ENCODE data around the gene RANBP6. TPM values are rescaled to one million over a fixed set of nuclear protein-coding genes. Genes with fewer than 3 reads are reported as not detected.
A peak's percentile ranks its signal among the peaks of the same experiment; 100 is the strongest.
"Not testable (repeated sequence)": the region's sequence is repeated elsewhere in the genome, so short reads cannot be mapped to it uniquely, and the experiment has no call there.

Gene RANBP6
- total RNA-seq (10 to 100 TPM; 14.3 to 19.5 TPM), polyA plus RNA-seq (10 to 100 TPM in 1 of 2 donors, 1 to 10 TPM in 1; 5.8 to 10.3 TPM)
- long read RNA-seq, donor 1, full-length matches to known transcripts, result 33 of 33 reads
- long read RNA-seq, donor 1, partial matches to known transcripts, result 0 of 33 reads
- long read RNA-seq, donor 1, other reads (novel, unspliced or antisense), result 0 of 33 reads
- long read RNA-seq, donor 2, full-length matches to known transcripts, result 9 of 9 reads
- long read RNA-seq, donor 2, partial matches to known transcripts, result 0 of 9 reads
- long read RNA-seq, donor 2, other reads (novel, unspliced or antisense), result 0 of 9 reads
- long read RNA-seq, donor 3, full-length matches to known transcripts, result 17 of 17 reads
- long read RNA-seq, donor 3, partial matches to known transcripts, result 0 of 17 reads
- long read RNA-seq, donor 3, other reads (novel, unspliced or antisense), result 0 of 17 reads
- long read RNA-seq, donor 4, full-length matches to known transcripts, result 14 of 14 reads
- long read RNA-seq, donor 4, partial matches to known transcripts, result 0 of 14 reads
- long read RNA-seq, donor 4, other reads (novel, unspliced or antisense), result 0 of 14 reads
- long read RNA-seq, donor 5, full-length matches to known transcripts, result 27 of 27 reads
- long read RNA-seq, donor 5, partial matches to known transcripts, result 0 of 27 reads
- long read RNA-seq, donor 5, other reads (novel, unspliced or antisense), result 0 of 27 reads

- no peak for TF ChIP-seq CTCF (IDR thresholded peaks at IDR 0.05; ENCODE audit: control extremely low read depth, extremely low read depth)
- WGBS, 2 donors, result 9 to 10% methylated on average over 43 of the region's 43 CpGs
- H3K27ac ChIP-seq (ENCODE audit: low read depth in 1 of 2, low read length in 1 of 2), result peak within 1 kb of the TSS; percentile 91 to 94
- H3K4me3 ChIP-seq, result peak within 1 kb of the TSS; percentile 70
- no peaks in the 10 kb centered on the region for H3K27me3 ChIP-seq (ENCODE audit: control insufficient read depth in 3 of 3, insufficient read depth in 3 of 3, low read length in 2 of 3)
- H3K36me3 ChIP-seq (ENCODE audit: control insufficient read depth in 4 of 4, insufficient read depth in 4 of 4, low read length in 4 of 4), result peaks cover 2 to 20% (median 10%) of the 10 kb centered on the region in 4 donors
- ATAC-seq (ENCODE audit: insufficient read depth, low FRiP score), result peak; percentile 97
- peak within 1 kb of the TSS; percentile 90 to 99 for H3K9ac ChIP-seq (ENCODE audit: insufficient read depth in 1 of 2, low read length in 2 of 2)
- peaks cover 0 to 25% (median 16%) of the 10 kb centered on the region in 5 donors for H3K4me1 ChIP-seq (ENCODE audit: control insufficient read depth in 5 of 5, insufficient read depth in 5 of 5, low read length in 5 of 5)
- DNase-seq, result peak; percentile 93 to 95 (median 95)
- H3K9me3 ChIP-seq (ENCODE audit: control insufficient read depth in 4 of 4, insufficient read depth in 3 of 4, low read length in 3 of 4), result no peaks in the 10 kb centered on the region
These were observed at the start of gene RANBP6 for GRCh38 chr9:6015278-6016157. RANBP6 (minus strand) TSS chr9:6015624; CDS start chr9:6015607, 17 bp downstream.

GRCh38 chr9:6063146-6063545 is 47.7 kb upstream of the RANBP6 start:
- not testable (repeated sequence) for H3K27ac ChIP-seq (ENCODE audit: low read depth in 1 of 2, low read length in 1 of 2); H3K27me3 ChIP-seq (ENCODE audit: control insufficient read depth in 3 of 3, insufficient read depth in 3 of 3, low read length in 2 of 3); H3K36me3 ChIP-seq (ENCODE audit: control insufficient read depth in 4 of 4, insufficient read depth in 4 of 4, low read length in 4 of 4); DNase-seq; ATAC-seq (ENCODE audit: insufficient read depth, low FRiP score); H3K9me3 ChIP-seq (ENCODE audit: control insufficient read depth in 4 of 4, insufficient read depth in 3 of 4, low read length in 3 of 4); H3K4me1 ChIP-seq (ENCODE audit: control insufficient read depth in 5 of 5, insufficient read depth in 5 of 5, low read length in 5 of 5); H3K4me3 ChIP-seq; H3K9ac ChIP-seq (ENCODE audit: insufficient read depth in 1 of 2, low read length in 2 of 2)
- WGBS, 2 donors, result 84 to 86% methylated on average over 7 of the region's 7 CpGs

- no peak for ATAC-seq (ENCODE audit: insufficient read depth, low FRiP score)
- Histone ChIP-seq H3K4me1 (ENCODE audit: control insufficient read depth in 5 of 5, insufficient read depth in 5 of 5, low read length in 5 of 5) (no peaks in the 10 kb centered on the region), H3K27me3 (ENCODE audit: control insufficient read depth in 3 of 3, insufficient read depth in 3 of 3, low read length in 2 of 3) (no peaks in the 10 kb centered on the region), H3K27ac (ENCODE audit: low read depth in 1 of 2, low read length in 1 of 2) (no peak overlapping the region), H3K36me3 (ENCODE audit: control insufficient read depth in 4 of 4, insufficient read depth in 4 of 4, low read length in 4 of 4) (no peaks in the 10 kb centered on the region), H3K9me3 (ENCODE audit: control insufficient read depth in 4 of 4, insufficient read depth in 3 of 4, low read length in 3 of 4) (no peaks in the 10 kb centered on the region), H3K4me3 (no peak overlapping the region), H3K9ac (ENCODE audit: insufficient read depth in 1 of 2, low read length in 2 of 2) (no peak overlapping the region)
- TF ChIP-seq CTCF (IDR thresholded peaks at IDR 0.05; ENCODE audit: control extremely low read depth, extremely low read depth), result no peak
- WGBS, 2 donors, result 57% methylated on average over 3 of the region's 3 CpGs
- DNase-seq, result no peak
These were observed 40.2 kb upstream of the RANBP6 start for GRCh38 chr9:6055666-6056065.

Measured in lung (tissue), 16 donors.